ENCODE measurements around the gene MACROD2. TPM values are rescaled to one million over a fixed set of nuclear protein-coding genes. Genes with fewer than 3 reads are reported as not detected.

Gene MACROD2
- total RNA-seq, 1 donor from 2014 or later, result 6.4 TPM

DNA sequence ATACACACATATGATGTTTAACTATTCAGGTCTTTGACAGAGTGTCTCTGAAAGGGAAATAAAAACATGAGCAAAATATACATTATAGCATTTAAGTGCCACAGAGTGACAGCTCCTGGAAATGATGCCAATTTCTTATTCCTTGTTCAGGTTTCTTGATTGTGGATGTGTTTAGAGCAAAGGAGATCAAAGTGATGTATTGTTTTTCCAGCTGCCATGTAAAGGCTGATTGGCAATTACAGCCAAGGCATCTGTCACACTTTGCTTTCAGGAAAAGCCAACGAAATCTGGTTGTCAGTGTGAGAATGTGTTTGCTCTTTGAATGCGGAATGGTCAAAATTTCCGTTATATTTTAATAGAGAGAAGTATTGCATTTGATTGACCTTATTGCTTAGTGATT lies 689.9 kb downstream of the MACROD2 start:
- TF ChIP-seq CTCF (conservative IDR thresholded peaks at IDR 0.05), result no peak
- Mint-ChIP-seq H3K9me3 (no peaks in the 10 kb centered on the region), H3K4me3 (no peak overlapping the region), H3K4me1 (peaks cover 4% of the 10 kb centered on the region), H3K36me3 (ENCODE audit: low read depth) (no peaks in the 10 kb centered on the region), H3K27ac (ENCODE audit: unreplicated experiment) (no peak overlapping the region), H3K27me3 (ENCODE audit: low read depth) (no peaks in the 10 kb centered on the region)
- DNase-seq (ENCODE audit: low read depth, low spot score), result no peak

- TF ChIP-seq CTCF (conservative IDR thresholded peaks at IDR 0.05), result no peak
- H3K27ac Mint-ChIP-seq (ENCODE audit: unreplicated experiment), result no peak overlapping the region
- H3K4me3 Mint-ChIP-seq, result no peak overlapping the region
- no peaks in the 10 kb centered on the region for H3K36me3 Mint-ChIP-seq (ENCODE audit: low read depth)
- H3K4me1 Mint-ChIP-seq, result peaks cover 4% of the 10 kb centered on the region
- DNase-seq (ENCODE audit: low read depth, low spot score), result no peak
- H3K9me3 Mint-ChIP-seq, result no peaks in the 10 kb centered on the region
- no peaks in the 10 kb centered on the region for H3K27me3 Mint-ChIP-seq (ENCODE audit: low read depth)
Measured at GRCh38 chr20:14687313-14687712, 692.0 kb downstream of the MACROD2 start.

DNA sequence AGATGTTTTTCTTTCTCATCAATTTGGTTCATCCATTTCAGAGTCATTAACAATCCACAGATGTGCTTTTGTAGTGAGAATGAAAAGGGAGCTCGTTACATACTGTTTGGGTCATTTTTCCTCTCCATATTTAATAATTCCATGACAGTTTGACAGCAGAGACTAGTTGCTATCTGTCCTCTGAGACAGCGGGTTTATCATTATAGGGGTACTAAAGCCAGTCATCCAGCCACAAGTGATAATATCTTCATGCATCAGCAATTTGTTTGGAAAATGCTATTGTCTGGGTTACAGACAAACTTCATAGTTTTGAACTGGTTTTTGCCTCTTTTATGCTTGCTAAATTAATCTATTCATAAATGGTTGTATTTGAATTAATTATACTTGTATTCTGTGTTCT lies 692.7 kb downstream of the MACROD2 start:
- DNase-seq (ENCODE audit: low read depth, low spot score), result no peak
- H3K9me3 Mint-ChIP-seq, result no peaks in the 10 kb centered on the region
- H3K27ac Mint-ChIP-seq (ENCODE audit: unreplicated experiment), result no peak overlapping the region
- peaks cover 4% of the 10 kb centered on the region for H3K4me1 Mint-ChIP-seq
- H3K4me3 Mint-ChIP-seq, result no peak overlapping the region
- no peak for TF ChIP-seq CTCF (conservative IDR thresholded peaks at IDR 0.05)
- no peaks in the 10 kb centered on the region for H3K36me3 Mint-ChIP-seq (ENCODE audit: low read depth)
- no peaks in the 10 kb centered on the region for H3K27me3 Mint-ChIP-seq (ENCODE audit: low read depth)

DNA sequence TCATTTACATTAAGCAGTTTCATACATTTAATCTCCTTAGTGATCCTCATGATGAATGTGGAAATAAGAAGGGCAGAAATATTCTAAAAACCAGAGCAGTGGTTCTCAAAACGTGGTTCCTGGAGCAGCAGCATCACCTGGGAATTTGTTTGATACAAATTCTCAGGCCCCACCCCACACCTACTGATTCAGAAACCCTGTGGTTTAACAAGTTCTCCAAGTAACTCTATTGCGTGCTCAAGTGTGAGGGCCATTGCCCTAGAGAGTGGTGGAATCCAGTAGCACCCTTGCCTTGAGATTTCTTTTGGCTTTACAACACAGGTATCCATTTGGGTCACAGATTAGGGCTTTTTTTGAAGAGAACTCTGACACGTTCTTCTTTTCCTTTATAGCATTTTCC lies 696.7 kb downstream of the MACROD2 start:
- no peak overlapping the region for H3K4me3 Mint-ChIP-seq
- no peaks in the 10 kb centered on the region for H3K9me3 Mint-ChIP-seq
- H3K36me3 Mint-ChIP-seq (ENCODE audit: low read depth), result no peaks in the 10 kb centered on the region
- no peak for TF ChIP-seq CTCF (conservative IDR thresholded peaks at IDR 0.05)
- no peak for DNase-seq (ENCODE audit: low read depth, low spot score)
- H3K27ac Mint-ChIP-seq (ENCODE audit: unreplicated experiment), result no peak overlapping the region
- H3K4me1 Mint-ChIP-seq, result peaks cover 8% of the 10 kb centered on the region
- H3K27me3 Mint-ChIP-seq (ENCODE audit: low read depth), result no peaks in the 10 kb centered on the region

DNA sequence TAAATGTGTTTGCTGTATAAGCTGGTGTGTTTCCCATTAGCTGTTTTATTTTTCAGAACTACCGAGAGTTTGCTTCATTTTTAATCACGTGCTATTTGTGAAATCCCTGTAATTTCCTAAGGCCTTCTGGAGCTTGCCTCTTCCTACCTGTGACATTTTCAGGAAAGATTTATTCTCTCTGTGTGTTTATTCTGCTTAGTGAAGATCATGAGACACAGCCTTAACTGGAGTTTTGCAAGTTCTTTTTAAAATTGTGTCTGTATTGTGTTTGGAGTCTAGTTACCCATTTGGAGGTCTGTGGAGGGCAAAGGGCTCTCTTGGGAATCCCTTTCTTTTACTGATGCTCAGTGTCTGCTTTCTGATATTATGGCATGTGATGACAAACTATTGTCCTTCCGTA lies 701.2 kb downstream of the MACROD2 start:
- peaks cover 4% of the 10 kb centered on the region for H3K4me1 Mint-ChIP-seq
- H3K4me3 Mint-ChIP-seq, result no peak overlapping the region
- no peaks in the 10 kb centered on the region for H3K9me3 Mint-ChIP-seq
- DNase-seq (ENCODE audit: low read depth, low spot score), result no peak
- TF ChIP-seq CTCF (conservative IDR thresholded peaks at IDR 0.05), result no peak
- H3K36me3 Mint-ChIP-seq (ENCODE audit: low read depth), result no peaks in the 10 kb centered on the region
- no peak overlapping the region for H3K27ac Mint-ChIP-seq (ENCODE audit: unreplicated experiment)
- no peaks in the 10 kb centered on the region for H3K27me3 Mint-ChIP-seq (ENCODE audit: low read depth)

DNA sequence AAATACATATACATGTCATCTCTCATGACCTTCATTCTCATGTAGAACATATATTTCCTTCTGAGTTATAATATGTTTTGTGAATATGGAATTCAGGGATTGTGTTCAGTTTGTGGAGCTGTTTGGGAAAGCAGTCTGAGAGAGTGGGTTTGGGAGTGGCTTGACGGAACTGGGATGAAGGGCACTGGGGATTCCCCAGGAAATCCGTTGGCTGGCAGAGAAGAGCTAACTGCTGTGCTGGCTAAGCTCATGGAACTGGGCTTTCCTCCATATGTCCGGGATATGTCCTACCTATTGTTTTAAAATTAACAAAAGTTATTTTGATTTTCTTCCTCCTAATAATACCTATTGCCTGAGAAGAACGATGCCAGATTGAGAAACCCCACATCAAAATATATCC lies 701.6 kb downstream of the MACROD2 start:
- Mint-ChIP-seq H3K4me3 (no peak overlapping the region), H3K27ac (ENCODE audit: unreplicated experiment) (no peak overlapping the region), H3K27me3 (ENCODE audit: low read depth) (no peaks in the 10 kb centered on the region), H3K36me3 (ENCODE audit: low read depth) (no peaks in the 10 kb centered on the region), H3K4me1 (peaks cover 4% of the 10 kb centered on the region), H3K9me3 (no peaks in the 10 kb centered on the region)
- no peak for TF ChIP-seq CTCF (conservative IDR thresholded peaks at IDR 0.05)
- no peak for DNase-seq (ENCODE audit: low read depth, low spot score)

All from neural crest cell (in vitro differentiated cells).